NCI-H2227 (cell line): ENCODE data around the gene STX18.

Source experiments
- DNase-seq: peaks from one replicate; lab custom pipeline; 2025; ENCODE audit not compliant: unreplicated experiment; lab: John Stamatoyannopoulos, UW

The STX18 gene

DNA sequence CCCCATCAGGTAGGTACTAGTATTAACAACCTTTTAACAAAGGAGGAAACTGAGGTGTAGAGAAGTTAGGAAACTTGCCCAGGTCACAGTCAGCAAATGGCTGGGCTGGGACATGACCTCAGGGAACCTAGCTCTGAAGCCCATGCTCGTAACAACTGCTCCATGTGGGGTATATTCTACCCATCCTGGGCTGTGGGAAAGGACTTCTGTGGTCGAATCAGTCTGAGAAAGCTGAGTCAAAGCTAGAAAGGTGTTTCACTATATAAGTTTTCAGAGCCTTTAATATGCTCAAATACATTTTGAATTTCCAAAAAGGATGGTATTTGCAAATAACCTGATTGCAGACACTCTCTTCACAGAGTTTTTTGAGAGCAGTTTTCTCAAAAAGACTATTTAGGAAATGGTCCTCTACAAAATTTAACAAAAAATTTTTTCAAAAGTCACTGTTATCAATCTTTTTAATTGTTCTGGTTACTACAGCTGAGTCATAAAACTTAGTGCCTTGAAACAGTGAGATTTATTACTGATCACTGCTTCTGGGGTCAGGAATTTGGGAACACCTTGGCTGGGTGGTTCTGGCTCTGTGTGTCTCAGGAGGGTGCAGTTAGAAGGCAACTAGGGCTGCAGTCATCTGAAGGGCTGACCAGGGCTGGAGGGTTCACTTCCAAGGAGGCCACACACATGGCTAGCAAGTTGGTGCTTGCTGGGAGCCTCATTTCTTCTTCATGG, 101.4 kb downstream of the STX18 start:
- DNase-seq: no peak

DNA sequence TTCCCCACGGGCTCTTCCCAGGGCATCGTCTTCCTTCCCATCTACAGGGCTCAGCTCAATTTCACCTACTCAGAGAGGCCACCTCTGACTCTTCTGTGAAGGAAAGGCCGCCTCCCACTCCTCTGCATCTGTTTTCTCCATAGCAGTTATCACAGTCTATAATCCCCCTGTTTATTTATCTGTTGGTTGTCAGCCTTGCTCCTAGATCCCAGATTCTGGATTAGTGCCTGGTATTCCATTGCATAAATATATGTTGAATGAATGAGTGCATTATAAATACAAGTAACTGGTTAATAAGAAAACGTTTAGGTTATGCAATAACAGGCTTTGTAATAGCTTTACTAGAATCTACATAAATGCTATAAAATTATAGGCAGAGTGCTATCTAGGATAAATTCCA, 102.1 kb downstream of the STX18 start:
- DNase-seq: no peak

DNA sequence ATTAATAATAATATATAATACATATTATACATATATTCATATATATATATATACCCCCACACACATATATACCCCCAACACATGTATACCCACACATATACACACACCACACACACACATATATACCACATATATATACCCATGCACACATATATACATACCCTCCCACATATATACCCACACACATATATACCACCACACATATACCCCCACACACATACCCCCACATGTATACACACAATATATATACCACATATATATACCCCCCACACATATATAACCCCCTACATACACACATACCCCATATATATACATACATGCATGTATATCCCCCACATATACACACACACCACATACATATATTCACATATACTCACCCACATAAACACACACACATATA, 103.0 kb downstream of the STX18 start:
- DNase-seq: no peak

DNA sequence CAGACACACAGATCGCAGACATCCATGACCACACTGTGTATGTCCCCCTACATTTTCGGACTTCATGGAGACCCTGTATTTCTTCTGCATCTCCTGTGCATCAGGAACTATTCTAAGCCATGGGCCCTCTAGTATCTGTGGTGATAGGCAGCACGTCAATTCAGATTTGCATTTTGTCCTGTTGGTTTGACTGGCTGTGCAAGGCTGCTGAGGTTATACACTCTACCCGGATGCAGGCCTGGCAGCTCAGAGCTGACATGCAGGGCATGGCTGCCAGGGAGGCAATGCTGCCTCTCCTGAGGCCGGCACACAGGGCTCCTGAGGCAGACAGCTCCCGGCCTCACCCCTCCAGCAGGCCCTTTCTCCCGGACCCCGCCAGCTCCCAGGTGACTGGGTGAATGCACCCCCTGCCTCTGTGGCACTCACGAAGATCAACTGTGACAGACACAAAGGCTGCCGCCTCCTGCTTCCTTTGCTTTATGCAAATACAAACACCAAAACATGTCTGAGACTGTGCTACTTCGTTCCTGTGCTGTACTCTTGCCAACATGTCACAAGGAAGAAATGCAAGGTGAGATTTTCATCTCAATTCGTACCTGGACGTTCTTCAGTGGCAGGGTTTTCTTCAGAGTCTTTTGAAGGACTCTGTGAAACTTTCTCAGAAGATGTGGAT, 103.9 kb downstream of the STX18 start:
- no peak for DNase-seq

GRCh38 chr4:4436244-4436823, 105.5 kb downstream of the STX18 start:
- no peak for DNase-seq

DNA sequence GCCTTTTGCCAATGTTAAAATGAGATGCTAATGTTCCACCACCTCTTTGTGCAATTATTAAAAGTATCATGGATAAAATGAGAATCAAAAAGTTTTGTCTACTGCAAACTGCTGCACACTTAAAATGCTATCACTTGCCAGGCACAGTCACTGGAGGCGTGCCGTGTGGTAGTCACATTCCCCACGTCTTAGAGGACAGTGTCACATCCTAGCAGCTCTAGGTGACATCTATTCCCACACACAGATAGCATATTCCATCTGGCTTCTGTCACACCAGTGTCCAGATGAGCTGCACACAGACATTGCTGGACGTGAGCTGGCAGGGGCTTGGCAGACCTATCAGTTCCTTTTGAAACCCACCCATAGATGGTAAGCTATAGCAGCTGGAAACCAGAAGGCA, 107.9 kb downstream of the STX18 start:
- DNase-seq: no peak

DNA sequence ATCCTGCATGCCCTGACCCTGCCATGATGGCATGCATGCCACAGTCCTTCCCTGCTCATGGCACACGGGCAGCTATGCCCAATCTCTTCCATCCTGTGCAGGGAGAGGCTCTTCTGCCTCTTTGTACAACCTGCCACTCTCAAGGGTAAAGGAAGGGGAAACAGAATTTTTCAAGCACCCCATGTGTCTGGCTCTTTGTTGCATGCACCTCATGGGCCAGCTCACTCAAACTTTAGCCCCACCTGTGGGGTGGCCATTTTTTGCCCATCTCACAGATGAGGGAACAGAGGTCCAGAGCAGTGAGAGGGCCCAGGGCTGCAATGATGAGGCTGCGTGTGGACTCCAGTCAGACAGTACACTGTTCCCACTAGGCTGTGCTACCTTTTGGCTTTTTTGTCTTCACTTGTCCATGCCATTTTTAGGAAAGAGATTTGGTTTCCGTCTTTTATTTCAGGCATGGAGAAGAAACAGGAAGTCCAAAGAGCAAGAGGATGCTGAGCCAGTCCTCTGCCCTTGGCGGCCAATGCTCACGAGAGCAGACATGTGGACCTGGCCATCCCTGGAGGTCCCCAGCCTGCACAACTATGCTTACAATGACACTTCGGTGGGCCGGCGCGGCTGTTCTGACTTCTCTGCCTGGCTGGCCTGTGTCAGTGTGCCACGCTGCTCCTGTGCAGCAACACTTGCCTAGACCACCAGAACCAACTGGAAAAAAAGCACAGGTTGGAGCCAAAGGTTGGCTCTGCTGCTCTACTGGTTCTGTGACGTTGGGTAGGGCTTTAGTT, 109.3 kb downstream of the STX18 start:
- DNase-seq: no peak

- DNase-seq: peak; percentile 65
Observed at GRCh38 chr4:4430492-4431195, 111.2 kb downstream of the STX18 start.

GRCh38 chr4:4428966-4429875, 112.6 kb downstream of the STX18 start:
- no peak for DNase-seq

- no peak for DNase-seq
Observed at GRCh38 chr4:4427886-4428285, 114.0 kb downstream of the STX18 start.

- peak; percentile 35 for DNase-seq
Observed at GRCh38 chr4:4427121-4427870, 114.6 kb downstream of the STX18 start.

GRCh38 chr4:4426511-4427120, 115.2 kb downstream of the STX18 start:
- no peak for DNase-seq

DNA sequence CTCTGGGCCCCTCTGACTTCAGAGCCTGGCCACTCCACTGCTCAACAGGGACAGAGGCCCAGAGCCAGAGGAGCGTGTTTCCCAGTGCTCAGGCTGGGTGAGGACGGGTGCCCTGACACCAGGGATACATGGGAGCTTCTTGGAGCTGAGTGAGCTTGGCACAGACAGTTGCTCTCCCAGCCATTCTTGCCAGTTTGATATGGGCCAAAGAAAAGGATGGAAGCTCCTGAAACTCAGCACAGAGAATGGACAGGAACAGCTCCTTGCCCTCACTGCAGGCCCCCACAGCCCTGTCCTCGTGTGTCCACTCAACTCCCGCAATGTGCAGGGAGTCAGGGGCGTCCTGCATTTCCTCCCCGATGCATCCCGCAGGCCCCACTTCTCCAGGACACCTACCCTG, 116.2 kb downstream of the STX18 start:
- no peak for DNase-seq

DNA sequence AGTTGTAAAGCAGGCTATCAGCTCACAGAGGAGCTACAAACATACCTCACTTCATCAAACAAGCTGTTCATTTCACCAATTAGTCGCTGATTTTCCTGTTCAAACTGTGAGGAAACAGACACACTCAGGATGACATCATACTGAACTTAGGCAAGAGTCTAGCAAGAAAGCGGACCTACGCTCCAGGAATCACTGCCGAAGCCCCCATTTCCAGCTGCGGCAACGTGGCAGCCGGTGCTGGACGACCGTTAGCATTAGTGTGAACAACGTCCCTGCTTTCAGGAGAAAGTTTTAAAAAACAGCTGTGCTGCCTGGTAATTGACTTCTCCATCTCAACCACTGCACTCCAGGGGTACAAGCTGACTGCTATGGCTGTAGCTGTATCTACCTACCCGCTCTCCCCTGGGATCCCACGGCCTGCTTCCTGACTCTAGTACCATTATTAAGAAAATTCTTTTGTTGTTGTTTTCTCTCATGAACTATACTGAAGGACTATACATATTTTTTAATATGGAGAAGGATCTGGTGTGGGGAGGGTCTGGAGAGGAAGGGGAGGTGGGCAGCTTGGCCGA, 116.6 kb downstream of the STX18 start:
- no peak for DNase-seq

GRCh38 chr4:4424499-4425115, 117.2 kb downstream of the STX18 start:
- DNase-seq: no peak

- DNase-seq: no peak
Observed at GRCh38 chr4:4423706-4424498, 117.9 kb downstream of the STX18 start.

- DNase-seq: no peak
Observed at GRCh38 chr4:4422856-4423499, 118.9 kb downstream of the STX18 start.
